ENCODE data around the gene KNL1.

The KNL1 gene

GRCh38 chr15:40688932-40689799, 95.1 kb downstream of the KNL1 start:
- TF ChIP-seq CTCF (conservative IDR thresholded peaks at IDR 0.05; ENCODE audit: low read length): no peak
- no peak for DNase-seq (ENCODE audit: low read depth)
- H3K4me3 ChIP-seq (ENCODE audit: low read length): no peak overlapping the region

GRCh38 chr15:40691737-40692136, 97.7 kb downstream of the KNL1 start:
- TF ChIP-seq CTCF (conservative IDR thresholded peaks at IDR 0.05; ENCODE audit: low read length): no peak
- no peak overlapping the region for H3K4me3 ChIP-seq (ENCODE audit: low read length)
- DNase-seq (ENCODE audit: low read depth): peak; percentile 13

GRCh38 chr15:40693904-40694687, 100.0 kb downstream of the KNL1 start:
- DNase-seq (ENCODE audit: low read depth): no peak
- TF ChIP-seq CTCF (conservative IDR thresholded peaks at IDR 0.05; ENCODE audit: low read length): no peak
- peak overlapping the region; percentile 66 for H3K4me3 ChIP-seq (ENCODE audit: low read length)

- no peak for TF ChIP-seq CTCF (conservative IDR thresholded peaks at IDR 0.05; ENCODE audit: low read length)
- DNase-seq (ENCODE audit: low read depth): peak; percentile 94
- peak within 1 kb of the TSS; percentile 66 for H3K4me3 ChIP-seq (ENCODE audit: low read length)
Observed at GRCh38 chr15:40694688-40695468, 100.8 kb downstream of the KNL1 start, which contains the start of gene RAD51. RAD51 (plus strand) TSS chr15:40695174; CDS start chr15:40698759, 3,585 bp downstream.

GRCh38 chr15:40695469-40695890, 101.4 kb downstream of the KNL1 start:
- H3K4me3 ChIP-seq (ENCODE audit: low read length): peak overlapping the region; percentile 66
- peak; percentile 12 for DNase-seq (ENCODE audit: low read depth)

GRCh38 chr15:40696228-40696627, 102.2 kb downstream of the KNL1 start:
- DNase-seq (ENCODE audit: low read depth): no peak
- peak overlapping the region; percentile 66 for H3K4me3 ChIP-seq (ENCODE audit: low read length)
- no peak for TF ChIP-seq CTCF (conservative IDR thresholded peaks at IDR 0.05; ENCODE audit: low read length)

More at GRCh38 chr15:40695469-40695890, 101.4 kb downstream of the KNL1 start:
- TF ChIP-seq CTCF (conservative IDR thresholded peaks at IDR 0.05; ENCODE audit: low read length): no peak
